ENCODE data around the gene MRPS31.

Gene MRPS31

GRCh38 chr13:40776681-40777165 lies 5.7 kb upstream of the MRPS31 start:
- no peaks in the 10 kb centered on the region for H3K9me3 ChIP-seq (ENCODE audit: control insufficient read depth, low read depth, low read length)
- H3K27me3 ChIP-seq (ENCODE audit: control insufficient read depth, insufficient read depth, low read length) = no peaks in the 10 kb centered on the region
- H3K4me3 ChIP-seq (ENCODE audit: low read length) = no peak overlapping the region
- no peaks in the 10 kb centered on the region for H3K36me3 ChIP-seq (ENCODE audit: control insufficient read depth, low read depth, low read length)
- no peak overlapping the region for H3K9ac ChIP-seq (ENCODE audit: low read length)
- no peak overlapping the region for H3K27ac ChIP-seq (ENCODE audit: low read length)
- no peaks in the 10 kb centered on the region for H3K4me1 ChIP-seq (ENCODE audit: control insufficient read depth, low read depth, low read length)

- no peak overlapping the region for H3K9ac ChIP-seq (ENCODE audit: low read length)
- H3K36me3 ChIP-seq (ENCODE audit: control insufficient read depth, low read depth, low read length) = no peaks in the 10 kb centered on the region
- H3K27ac ChIP-seq (ENCODE audit: low read length) = no peak overlapping the region
- H3K9me3 ChIP-seq (ENCODE audit: control insufficient read depth, low read depth, low read length) = no peaks in the 10 kb centered on the region
- no peaks in the 10 kb centered on the region for H3K27me3 ChIP-seq (ENCODE audit: control insufficient read depth, insufficient read depth, low read length)
- no peak overlapping the region for H3K4me3 ChIP-seq (ENCODE audit: low read length)
- H3K4me1 ChIP-seq (ENCODE audit: control insufficient read depth, low read depth, low read length) = no peaks in the 10 kb centered on the region
Observed at GRCh38 chr13:40776232-40776631, 5.2 kb upstream of the MRPS31 start.

- no peak overlapping the region for H3K27ac ChIP-seq (ENCODE audit: low read length)
- no peaks in the 10 kb centered on the region for H3K36me3 ChIP-seq (ENCODE audit: control insufficient read depth, low read depth, low read length)
- no peaks in the 10 kb centered on the region for H3K4me1 ChIP-seq (ENCODE audit: control insufficient read depth, low read depth, low read length)
- no peak overlapping the region for H3K4me3 ChIP-seq (ENCODE audit: low read length)
- no peaks in the 10 kb centered on the region for H3K27me3 ChIP-seq (ENCODE audit: control insufficient read depth, insufficient read depth, low read length)
- no peaks in the 10 kb centered on the region for H3K9me3 ChIP-seq (ENCODE audit: control insufficient read depth, low read depth, low read length)
- H3K9ac ChIP-seq (ENCODE audit: low read length) = no peak overlapping the region
Observed at GRCh38 chr13:40774672-40775071, 3.7 kb upstream of the MRPS31 start.

GRCh38 chr13:40772765-40773473 lies 1.9 kb upstream of the MRPS31 start:
- Histone ChIP-seq H3K9me3 (ENCODE audit: control insufficient read depth, low read depth, low read length) (no peaks in the 10 kb centered on the region), H3K4me1 (ENCODE audit: control insufficient read depth, low read depth, low read length) (no peaks in the 10 kb centered on the region), H3K36me3 (ENCODE audit: control insufficient read depth, low read depth, low read length) (no peaks in the 10 kb centered on the region), H3K9ac (ENCODE audit: low read length) (no peak overlapping the region), H3K27ac (ENCODE audit: low read length) (no peak overlapping the region), H3K4me3 (ENCODE audit: low read length) (no peak overlapping the region), H3K27me3 (ENCODE audit: control insufficient read depth, insufficient read depth, low read length) (no peaks in the 10 kb centered on the region)

GRCh38 chr13:40770609-40770933 lies 419 bp downstream of the MRPS31 start:
- no peaks in the 10 kb centered on the region for H3K9me3 ChIP-seq (ENCODE audit: control insufficient read depth, low read depth, low read length)
- H3K4me3 ChIP-seq (ENCODE audit: low read length) = peak overlapping the region; percentile 92
- no peaks in the 10 kb centered on the region for H3K27me3 ChIP-seq (ENCODE audit: control insufficient read depth, insufficient read depth, low read length)
- peak overlapping the region; percentile 85 for H3K9ac ChIP-seq (ENCODE audit: low read length)
- H3K27ac ChIP-seq (ENCODE audit: low read length) = peak overlapping the region; percentile 42
- H3K4me1 ChIP-seq (ENCODE audit: control insufficient read depth, low read depth, low read length) = no peaks in the 10 kb centered on the region
- peaks cover 2% of the 10 kb centered on the region for H3K36me3 ChIP-seq (ENCODE audit: control insufficient read depth, low read depth, low read length)

- no peaks in the 10 kb centered on the region for H3K27me3 ChIP-seq (ENCODE audit: control insufficient read depth, insufficient read depth, low read length)
- peak overlapping the region; percentile 85 for H3K9ac ChIP-seq (ENCODE audit: low read length)
- no peak overlapping the region for H3K27ac ChIP-seq (ENCODE audit: low read length)
- no peaks in the 10 kb centered on the region for H3K4me1 ChIP-seq (ENCODE audit: control insufficient read depth, low read depth, low read length)
- peaks cover 3% of the 10 kb centered on the region for H3K36me3 ChIP-seq (ENCODE audit: control insufficient read depth, low read depth, low read length)
- H3K9me3 ChIP-seq (ENCODE audit: control insufficient read depth, low read depth, low read length) = no peaks in the 10 kb centered on the region
- peak overlapping the region; percentile 92 for H3K4me3 ChIP-seq (ENCODE audit: low read length)
Observed at GRCh38 chr13:40769970-40770369, 1.0 kb downstream of the MRPS31 start.

GRCh38 chr13:40765602-40766001 lies 5.4 kb downstream of the MRPS31 start:
- H3K4me3 ChIP-seq (ENCODE audit: low read length) = no peak overlapping the region
- no peaks in the 10 kb centered on the region for H3K4me1 ChIP-seq (ENCODE audit: control insufficient read depth, low read depth, low read length)
- no peaks in the 10 kb centered on the region for H3K27me3 ChIP-seq (ENCODE audit: control insufficient read depth, insufficient read depth, low read length)
- no peak overlapping the region for H3K27ac ChIP-seq (ENCODE audit: low read length)
- no peaks in the 10 kb centered on the region for H3K9me3 ChIP-seq (ENCODE audit: control insufficient read depth, low read depth, low read length)
- H3K36me3 ChIP-seq (ENCODE audit: control insufficient read depth, low read depth, low read length) = peaks cover 12% of the 10 kb centered on the region
- H3K9ac ChIP-seq (ENCODE audit: low read length) = no peak overlapping the region

GRCh38 chr13:40764587-40765403 lies 6.2 kb downstream of the MRPS31 start:
- H3K4me1 ChIP-seq (ENCODE audit: control insufficient read depth, low read depth, low read length) = no peaks in the 10 kb centered on the region
- no peaks in the 10 kb centered on the region for H3K27me3 ChIP-seq (ENCODE audit: control insufficient read depth, insufficient read depth, low read length)

GRCh38 chr13:40762849-40763248 lies 8.1 kb downstream of the MRPS31 start:
- Histone ChIP-seq H3K27ac (ENCODE audit: low read length) (no peak overlapping the region), H3K4me3 (ENCODE audit: low read length) (no peak overlapping the region), H3K9ac (ENCODE audit: low read length) (no peak overlapping the region), H3K9me3 (ENCODE audit: control insufficient read depth, low read depth, low read length) (no peaks in the 10 kb centered on the region), H3K4me1 (ENCODE audit: control insufficient read depth, low read depth, low read length) (no peaks in the 10 kb centered on the region), H3K36me3 (ENCODE audit: control insufficient read depth, low read depth, low read length) (peaks cover 12% of the 10 kb centered on the region), H3K27me3 (ENCODE audit: control insufficient read depth, insufficient read depth, low read length) (no peaks in the 10 kb centered on the region)

More at GRCh38 chr13:40764587-40765403, 6.2 kb downstream of the MRPS31 start:
- no peaks in the 10 kb centered on the region for H3K9me3 ChIP-seq (ENCODE audit: control insufficient read depth, low read depth, low read length)
- H3K4me3 ChIP-seq (ENCODE audit: low read length) = no peak overlapping the region
- H3K9ac ChIP-seq (ENCODE audit: low read length) = no peak overlapping the region
- H3K27ac ChIP-seq (ENCODE audit: low read length) = no peak overlapping the region
- H3K36me3 ChIP-seq (ENCODE audit: control insufficient read depth, low read depth, low read length) = peaks cover 12% of the 10 kb centered on the region

GRCh38 chr13:40758811-40759210 lies 12.2 kb downstream of the MRPS31 start:
- Histone ChIP-seq H3K27ac (ENCODE audit: low read length) (no peak overlapping the region), H3K9me3 (ENCODE audit: control insufficient read depth, low read depth, low read length) (no peaks in the 10 kb centered on the region), H3K27me3 (ENCODE audit: control insufficient read depth, insufficient read depth, low read length) (no peaks in the 10 kb centered on the region), H3K9ac (ENCODE audit: low read length) (no peak overlapping the region), H3K4me3 (ENCODE audit: low read length) (no peak overlapping the region), H3K36me3 (ENCODE audit: control insufficient read depth, low read depth, low read length) (peaks cover 21% of the 10 kb centered on the region), H3K4me1 (ENCODE audit: control insufficient read depth, low read depth, low read length) (no peaks in the 10 kb centered on the region)

GRCh38 chr13:40756042-40756441 lies 14.9 kb downstream of the MRPS31 start:
- Histone ChIP-seq H3K27me3 (ENCODE audit: control insufficient read depth, insufficient read depth, low read length) (no peaks in the 10 kb centered on the region), H3K36me3 (ENCODE audit: control insufficient read depth, low read depth, low read length) (peaks cover 32% of the 10 kb centered on the region), H3K4me3 (ENCODE audit: low read length) (no peak overlapping the region), H3K9me3 (ENCODE audit: control insufficient read depth, low read depth, low read length) (no peaks in the 10 kb centered on the region), H3K4me1 (ENCODE audit: control insufficient read depth, low read depth, low read length) (no peaks in the 10 kb centered on the region), H3K27ac (ENCODE audit: low read length) (no peak overlapping the region), H3K9ac (ENCODE audit: low read length) (no peak overlapping the region)
